Right renal cortex interstitium (tissue), 3 donors: Measurements from ENCODE around the gene SEC62. TPM values are rescaled to one million over a fixed set of nuclear protein-coding genes. Genes with fewer than 3 reads are reported as not detected.
"Not testable (repeated sequence)": the region's sequence is repeated elsewhere in the genome, so short reads cannot be mapped to it uniquely, and the experiment has no call there.

Source experiments
- DNase-seq, 3 donors: peaks; one replicate each; pipeline ENCODE4 v3.0.0-alpha.2; 2013; ENCODE audit warnings: low read depth in 3 of 3, low spot score in 2 of 3
- polyA plus RNA-seq, 3 donors: library from polyadenylated mRNA; unstranded; fragments of 120-200 nt; gene quantifications; one replicate each; pipeline ENCODE4 v1.2.1, GENCODE V29; 2013; ENCODE audit not compliant: insufficient read length in 3 of 3

SEC62 gene
- polyA plus RNA-seq, 3 donors, result 210 to 215 (median 214) TPM

DNA sequence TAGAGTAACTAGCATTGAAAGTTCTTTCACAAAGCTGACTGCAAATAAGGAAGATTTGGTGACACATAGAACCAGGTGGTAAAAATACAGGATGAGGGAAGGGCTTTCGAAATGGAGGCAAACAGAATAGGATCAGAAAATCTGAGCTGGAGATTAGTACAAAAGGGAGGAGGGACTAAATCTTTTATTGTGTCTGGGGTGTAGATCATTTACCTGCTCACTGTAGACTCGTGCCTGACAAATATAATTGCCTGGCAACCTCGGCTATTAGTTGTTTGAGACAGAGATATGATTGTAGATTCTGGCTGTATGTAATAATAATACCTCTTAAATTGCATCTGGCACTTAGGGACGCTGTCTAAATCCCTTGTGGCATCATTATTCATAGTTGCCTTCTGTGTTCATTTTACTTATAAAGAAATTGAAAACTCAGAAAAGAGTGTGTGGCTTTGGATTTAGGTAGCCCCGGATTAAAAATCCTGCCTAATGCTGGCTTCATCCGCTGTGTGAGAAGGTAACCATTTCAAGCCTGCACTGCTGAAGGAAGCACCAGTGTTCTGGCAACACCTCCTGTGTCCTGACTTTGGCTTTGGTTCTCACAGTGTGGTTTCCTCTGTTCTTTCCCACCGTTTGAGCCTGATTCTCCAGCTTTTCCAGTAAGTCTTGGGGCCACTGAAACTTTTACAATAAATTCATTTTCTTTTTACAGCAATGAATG, 46.2 kb downstream of the SEC62 start:
- DNase-seq, result no peak

DNA sequence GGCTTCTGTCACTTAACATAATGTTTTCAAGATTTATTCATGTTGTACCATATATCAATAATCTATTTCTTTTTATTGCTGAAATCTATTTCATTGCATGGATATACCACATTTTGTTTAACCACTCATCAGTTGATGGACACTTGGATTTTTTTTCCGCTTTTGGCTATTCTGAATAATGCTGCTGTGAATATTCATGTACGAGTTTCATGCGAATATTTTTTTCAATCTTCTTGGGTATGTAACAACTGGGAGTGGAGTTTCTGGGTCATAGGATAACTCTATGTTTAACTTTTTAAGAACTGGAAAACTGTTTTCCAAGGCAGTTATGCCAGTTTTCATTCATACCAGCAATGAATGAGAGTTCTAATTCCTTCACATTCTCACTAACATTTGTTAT, 49.5 kb downstream of the SEC62 start:
- DNase-seq, result no peak

DNA sequence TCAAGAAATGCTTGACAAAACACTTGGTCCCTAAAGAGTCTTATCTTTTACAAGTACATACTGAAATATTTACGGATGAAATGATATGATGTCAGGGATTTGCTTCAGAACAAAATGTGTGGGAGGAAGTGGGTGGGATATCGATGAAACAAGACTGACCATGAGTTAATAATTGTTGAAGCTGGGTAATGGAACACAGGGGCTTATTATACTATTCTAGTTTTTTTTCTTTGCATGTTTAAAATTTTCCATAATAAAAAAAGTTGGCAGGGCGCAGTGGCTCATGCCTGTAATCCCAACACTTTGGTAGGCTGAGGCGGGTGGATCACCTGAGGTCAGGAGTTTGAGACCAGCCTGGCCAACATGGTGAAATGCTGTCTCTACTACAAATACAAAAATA, 52.7 kb downstream of the SEC62 start:
- DNase-seq, result not testable (repeated sequence)

DNA sequence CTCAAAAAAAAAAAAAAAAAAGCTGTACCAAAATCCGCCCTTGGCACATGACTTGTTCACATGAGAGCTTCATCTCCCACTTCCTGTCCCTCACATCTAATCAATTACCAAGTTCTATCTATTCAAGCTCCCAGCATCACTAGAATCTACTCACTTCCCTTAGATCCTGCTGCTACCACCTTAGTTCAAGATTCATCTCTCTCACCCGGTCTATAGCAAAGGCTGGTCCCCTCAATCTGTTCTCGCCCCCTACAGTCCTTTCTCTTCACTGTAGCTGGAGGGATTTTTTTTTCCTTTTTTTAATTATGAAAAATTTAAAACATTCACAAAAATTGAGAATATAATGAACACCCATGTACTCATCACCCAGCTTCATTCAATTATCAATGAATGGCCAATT, 54.5 kb downstream of the SEC62 start:
- DNase-seq, result no peak

DNA sequence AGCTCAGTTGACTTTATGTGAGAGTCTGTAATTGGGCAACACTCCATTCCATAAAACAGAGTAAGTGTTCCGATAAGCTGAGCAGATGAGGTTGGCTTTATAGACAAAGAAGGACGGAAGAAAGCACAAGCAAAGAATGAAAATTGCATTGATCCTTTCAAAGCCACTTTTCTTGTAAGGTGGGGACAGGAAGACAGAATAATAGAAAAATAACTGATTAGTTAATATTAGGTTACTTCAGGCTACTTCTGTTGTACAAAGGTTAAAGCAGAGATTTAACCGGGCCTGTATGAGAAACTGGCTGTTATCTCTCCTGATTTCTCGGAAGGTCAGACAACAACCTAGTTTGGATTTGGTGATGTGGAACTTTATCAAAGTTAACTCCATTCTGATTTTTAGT, 55.7 kb downstream of the SEC62 start:
- no peak for DNase-seq

DNA sequence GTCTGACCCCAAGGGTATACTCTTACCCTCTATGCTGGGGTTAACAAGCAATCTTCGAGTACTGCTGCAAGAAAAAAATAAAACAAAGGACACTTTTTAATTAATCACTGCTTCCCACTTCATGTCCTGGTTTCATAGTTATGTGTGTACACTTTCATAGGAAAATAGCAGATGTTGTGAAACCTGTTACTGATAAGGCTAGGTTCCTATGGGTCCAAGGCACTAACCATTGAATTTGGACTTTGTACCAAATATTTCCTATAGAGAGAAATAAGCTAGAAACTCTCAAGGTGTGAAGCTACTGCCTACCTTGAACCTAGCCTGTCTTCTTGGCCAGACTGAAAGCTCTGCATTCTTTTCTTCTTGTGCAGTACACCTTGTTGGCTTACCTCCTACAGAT, 56.6 kb downstream of the SEC62 start:
- no peak for DNase-seq

DNA sequence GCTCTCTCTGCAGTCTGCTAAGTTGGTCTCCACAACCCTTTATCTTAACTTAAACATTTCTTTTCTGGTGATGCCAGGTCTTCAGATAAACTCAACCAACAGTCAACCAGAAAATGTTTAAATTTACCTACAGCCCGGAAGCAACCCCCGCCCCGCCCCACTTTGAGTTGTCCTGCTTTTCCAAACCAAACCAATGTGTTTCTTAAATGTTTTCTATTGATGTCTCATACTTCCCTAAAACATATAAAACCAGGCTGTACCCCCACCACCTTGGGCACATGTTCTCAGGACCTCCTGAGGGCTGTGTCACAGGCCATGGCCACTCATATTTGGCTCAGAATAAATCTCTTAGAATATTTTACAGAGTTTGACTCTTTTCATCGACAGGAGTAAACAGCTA, 58.0 kb downstream of the SEC62 start:
- no peak for DNase-seq

DNA sequence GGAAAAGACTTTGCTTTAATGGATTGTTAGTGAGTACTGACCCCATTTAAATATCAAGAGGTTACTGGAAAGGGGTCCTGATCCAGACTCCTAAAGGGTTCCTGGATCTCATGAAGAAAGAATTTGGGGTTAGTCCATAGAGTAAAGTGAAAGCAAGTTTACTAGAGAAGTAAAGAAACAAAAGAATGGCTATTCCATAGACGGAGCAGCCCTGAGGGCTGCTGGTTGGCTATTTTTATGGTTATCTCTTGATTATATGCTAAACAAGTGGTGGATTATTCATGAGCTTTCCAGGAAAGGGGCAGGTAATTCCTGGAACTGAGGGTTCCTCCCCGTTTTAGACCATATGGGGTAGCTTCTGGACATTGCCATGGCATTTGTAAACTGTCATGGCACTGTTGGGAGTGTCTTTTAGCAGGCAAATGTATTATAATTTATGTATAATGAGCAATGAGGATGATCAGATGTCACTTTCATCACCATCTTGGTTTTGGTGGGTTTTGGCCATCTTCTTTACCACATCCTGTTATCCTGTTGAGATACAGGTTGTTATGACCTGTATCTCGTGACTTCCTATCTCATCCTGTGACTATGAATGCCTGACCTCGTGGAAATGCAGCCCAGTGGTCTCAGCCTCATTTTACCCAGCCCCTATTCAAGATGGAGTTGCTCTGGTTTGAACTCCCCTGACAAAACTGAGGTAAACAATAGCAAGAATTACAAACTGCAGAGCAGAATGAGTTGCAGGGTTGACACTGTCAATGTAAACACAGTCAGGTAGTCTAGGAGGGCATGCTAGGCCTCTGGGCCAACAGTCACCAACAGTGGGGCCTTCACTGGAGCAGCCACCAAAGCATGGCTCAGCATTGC, 60.9 kb downstream of the SEC62 start:
- DNase-seq, result no peak

DNA sequence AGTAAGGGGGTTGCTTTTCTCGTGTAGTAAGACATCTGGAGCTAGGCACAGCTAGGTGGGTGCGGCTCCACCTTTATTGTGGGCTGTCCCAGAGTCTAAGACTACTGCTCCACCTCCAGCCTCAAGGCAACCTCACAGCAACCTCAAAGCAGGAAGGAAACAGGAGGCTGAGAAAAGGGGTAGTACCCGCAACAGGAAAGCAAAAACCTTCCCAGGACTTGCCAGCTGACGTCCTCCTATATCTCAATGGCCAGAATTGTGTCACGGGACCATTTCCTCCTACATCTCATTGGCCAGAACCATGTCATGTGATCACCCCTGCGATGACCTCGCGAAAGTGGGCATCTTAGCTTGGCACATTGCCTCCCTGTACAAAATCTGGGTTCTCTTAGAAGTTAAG, 66.9 kb downstream of the SEC62 start:
- DNase-seq, result no peak

DNA sequence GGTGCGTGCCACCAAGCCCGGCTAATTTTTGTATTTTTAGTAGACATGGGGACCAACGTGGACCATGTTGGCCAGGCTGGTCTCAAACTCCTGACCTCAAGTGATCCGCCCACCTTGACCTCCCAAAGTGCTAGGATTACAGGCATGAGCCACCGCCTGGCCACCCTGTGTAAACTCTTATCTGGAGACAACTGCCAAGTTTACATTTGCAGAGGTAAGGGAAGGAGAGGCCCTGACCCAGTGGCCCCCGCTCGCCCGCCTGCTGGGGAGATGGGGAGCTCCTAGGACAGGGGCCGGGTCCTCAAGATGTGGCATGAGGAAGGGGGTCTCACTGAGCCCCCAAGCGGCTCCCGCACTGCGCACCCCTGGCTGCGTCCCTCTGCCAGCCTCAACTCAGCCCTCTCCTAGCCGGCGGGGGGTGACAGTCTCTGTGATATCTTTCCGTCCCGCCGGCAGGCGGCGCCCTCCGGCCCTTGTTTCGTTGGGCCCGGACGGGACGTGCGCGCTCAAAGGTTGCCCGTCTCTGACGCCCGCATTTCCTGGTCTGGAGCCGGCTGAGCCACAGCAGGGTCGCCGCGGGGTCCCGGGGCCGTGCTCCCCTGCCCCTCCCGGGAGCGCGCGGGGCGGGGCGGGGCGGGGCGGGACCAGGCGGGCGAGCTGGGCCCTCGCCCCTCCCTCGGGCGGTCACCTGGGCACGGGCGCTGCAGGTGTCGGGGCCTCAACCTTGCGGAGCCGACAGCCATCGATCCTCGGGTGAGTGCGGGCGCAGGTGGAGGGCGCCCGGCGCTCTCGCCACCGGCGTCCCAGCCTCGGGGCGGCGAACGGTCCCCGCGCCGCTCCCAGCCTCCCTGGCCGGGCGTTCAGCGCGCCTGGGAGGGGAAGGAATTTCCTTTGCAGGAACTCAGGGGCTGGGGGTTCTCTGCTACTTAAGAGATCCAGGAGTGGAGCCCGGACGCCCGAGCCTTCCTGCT, 71.1 kb downstream of the SEC62 start, which contains the start of gene GPR160:
GPR160 (plus strand) TSS at position 533 of the 971 bp plus-strand sequence. CDS start 45,978 bp downstream, outside the sequence.
- no peak for DNase-seq

DNA sequence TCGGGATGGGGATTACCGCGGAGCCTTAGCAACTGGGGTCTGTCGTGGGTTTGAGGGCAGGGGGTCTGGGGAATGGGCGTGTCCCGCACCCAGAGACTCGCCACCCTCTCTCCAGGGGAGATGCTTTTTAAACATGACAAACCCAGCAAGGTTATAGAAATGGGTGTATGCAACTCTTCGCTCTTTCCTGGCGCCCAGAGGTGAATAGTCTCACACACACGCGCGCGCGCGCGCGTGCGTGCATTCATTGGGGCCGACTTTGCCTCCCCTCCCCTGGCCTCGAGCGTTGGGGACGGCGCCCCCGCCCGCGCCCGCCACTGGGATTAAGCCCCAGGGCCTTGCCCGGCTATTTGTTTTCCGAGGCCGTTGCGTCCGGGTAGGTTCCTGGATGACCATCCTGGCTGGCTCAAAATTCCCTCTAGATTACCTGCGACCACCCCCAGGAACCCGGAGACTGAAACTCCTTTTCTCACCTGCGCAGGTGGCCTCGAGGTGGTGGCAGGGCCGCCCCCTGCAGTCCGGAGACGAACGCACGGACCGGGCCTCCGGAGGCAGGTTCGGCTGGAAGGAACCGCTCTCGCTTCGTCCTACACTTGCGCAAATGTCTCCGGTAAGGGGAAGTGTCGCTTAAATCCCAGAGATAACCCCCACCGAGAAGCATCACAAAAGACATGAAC, 72.0 kb downstream of the SEC62 start:
- DNase-seq, result no peak

DNA sequence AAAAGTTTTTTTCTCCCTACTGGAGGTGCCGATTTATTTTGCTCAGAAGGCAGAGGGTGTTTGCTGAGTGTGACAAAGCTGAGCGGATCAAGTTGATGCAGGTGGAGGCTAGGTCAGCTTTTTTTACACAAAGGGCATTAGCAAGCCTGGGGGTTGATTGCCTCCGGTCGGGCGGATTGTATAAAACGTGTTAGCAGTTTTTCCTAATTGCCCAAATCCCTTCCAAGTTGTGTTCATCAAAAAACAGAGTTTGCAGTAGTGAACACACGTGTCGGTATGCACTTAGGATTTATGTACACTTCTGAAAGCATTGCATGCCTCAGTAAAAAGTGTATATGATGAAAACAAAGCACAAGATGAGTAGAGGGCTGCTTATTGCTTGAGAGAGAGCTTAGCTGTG, 73.8 kb downstream of the SEC62 start:
- DNase-seq, result no peak

DNA sequence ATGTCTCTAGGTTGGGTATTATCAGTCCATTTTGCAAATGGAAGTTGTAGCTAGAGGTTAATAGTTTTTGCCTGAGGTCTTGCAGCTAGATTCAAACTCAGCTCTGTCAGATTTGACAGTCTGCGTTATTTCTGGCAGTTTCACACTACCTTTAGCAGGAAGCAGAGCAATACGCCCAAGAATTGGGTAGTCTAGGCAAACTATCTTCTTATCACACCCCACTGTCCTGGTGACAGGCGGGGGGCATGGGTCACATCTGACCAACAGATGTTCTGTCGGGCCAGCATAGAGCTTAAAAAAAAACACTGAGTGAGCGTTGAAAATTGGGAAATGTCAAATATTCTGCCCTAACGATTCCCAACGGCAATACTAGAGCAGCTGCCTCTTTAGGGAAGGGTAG, 76.9 kb downstream of the SEC62 start:
- no peak for DNase-seq

DNA sequence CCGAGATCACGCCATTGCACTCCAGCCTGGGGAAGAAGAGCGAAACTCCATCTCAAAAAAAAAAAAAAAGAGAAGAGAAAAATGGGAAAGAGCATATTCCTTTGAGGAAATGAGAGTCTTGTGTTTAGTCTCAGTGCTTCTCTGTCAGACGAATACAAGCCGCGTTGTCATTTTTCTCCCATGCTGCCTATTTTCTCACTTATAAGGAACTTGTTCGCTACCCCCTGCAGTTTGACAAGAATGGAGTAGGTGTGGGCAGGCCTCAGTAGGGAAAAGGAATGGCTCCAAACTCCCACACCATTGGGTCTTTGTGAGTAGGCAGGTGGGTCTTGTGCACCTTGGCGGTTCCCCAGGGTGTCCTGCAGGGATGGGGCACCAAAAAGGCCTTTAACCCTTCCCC, 77.7 kb downstream of the SEC62 start:
- no peak for DNase-seq

DNA sequence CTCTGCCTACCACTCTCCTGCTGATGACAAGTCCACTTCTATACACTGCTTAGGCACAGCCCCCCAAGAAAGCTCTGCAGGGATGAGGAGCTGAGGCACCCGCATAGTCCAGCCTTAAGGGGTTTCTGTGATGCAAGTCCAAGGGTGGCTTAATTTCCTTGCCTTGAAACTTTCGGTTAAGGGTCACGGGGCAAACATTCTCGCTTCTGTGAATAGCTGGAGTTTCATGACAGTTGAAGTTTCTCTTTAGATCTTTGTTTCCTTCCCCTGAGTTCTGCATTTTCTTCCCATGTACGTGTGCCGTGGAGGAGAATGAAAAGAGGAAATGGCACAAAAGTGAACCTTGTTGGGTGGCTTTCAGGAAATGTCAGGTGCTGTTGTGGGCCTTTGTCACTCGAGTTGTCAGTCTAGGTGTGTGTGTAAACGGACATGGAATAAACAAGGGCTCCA, 78.2 kb downstream of the SEC62 start:
- no peak for DNase-seq

DNA sequence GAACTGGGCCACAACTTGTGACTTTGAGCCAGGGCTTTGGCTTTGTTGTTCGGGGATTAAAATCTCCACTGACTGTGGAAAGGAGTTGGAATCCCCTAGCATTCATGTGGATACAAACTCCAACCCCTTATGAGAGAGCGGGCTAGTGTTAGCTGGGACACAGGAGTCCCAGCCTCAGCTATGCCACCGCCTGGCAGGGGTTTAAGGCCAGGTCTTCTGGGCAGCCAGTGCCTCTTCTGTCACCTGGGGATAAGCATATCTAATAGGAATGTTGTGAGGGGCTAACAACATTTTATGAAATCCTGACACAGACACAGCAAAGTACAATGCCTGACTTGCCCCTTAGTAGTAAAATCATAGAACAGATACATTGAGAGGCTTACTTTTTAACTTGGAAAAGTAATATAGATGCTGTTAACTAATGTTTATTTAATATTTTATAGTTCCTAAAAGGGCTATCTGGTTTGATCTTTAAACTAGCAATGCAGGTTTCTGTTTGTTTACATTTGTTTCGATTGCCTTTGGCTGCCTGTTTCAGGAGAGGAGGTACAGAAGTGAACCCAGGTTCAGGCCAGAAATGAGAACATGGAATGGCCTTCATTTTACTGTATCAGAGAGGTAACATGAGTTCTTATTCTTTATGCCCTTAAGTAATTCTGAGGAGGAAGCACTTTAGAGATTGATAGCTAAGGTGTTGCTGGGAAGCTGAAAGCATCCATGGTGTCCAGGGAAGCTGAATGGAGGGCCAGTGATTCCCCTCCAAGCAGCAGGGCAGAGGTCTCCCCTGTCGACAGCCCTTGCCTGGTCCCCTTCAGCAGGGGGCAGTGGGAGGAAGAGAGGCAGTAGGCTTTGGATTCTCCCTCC, 79.9 kb downstream of the SEC62 start:
- no peak for DNase-seq

DNA sequence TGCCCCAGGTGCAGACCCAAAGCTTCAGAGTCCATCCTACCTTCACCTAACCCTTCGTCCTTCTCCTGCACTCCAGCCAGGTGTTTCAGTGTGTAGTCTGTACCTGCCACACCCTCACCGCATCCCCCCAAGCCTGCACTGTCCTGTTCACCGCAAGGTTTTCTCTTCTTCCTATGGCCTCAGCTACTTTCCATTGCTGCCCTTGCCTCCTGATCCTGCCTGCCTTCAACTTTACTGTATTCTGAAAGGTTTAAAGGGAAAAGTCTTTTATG, 80.5 kb downstream of the SEC62 start:
- DNase-seq, result no peak
